Upper lobe of left lung (tissue), 6 donors: ENCODE measurements around the gene DDIAS. TPM values are rescaled to one million over a fixed set of nuclear protein-coding genes. Genes with fewer than 3 reads are reported as not detected.

Source experiments
- ATAC-seq, 2 donors: fragments of 200-7000 bp; cut with Tn5 transposase; one replicate each; pipeline ENCODE4 v1.9.1; 2022; ENCODE audit warnings: mild to moderate bottlenecking in 2 of 2, moderate library complexity in 2 of 2; ENCODE audit not compliant: low FRiP score in 2 of 2
- DNase-seq, 2 donors: peaks; one replicate each; pipeline ENCODE4 v3.0.0-alpha.2; 2019 to 2020
- H3K27ac ChIP-seq, 4 donors: fragments of 200-600 bp; sonication (generic); one replicate each; pipeline ENCODE4 v1.5.1; 2016 to 2019
- H3K27me3 ChIP-seq, 4 donors: fragments of 200-600 bp; sonication (generic); one replicate each; pipeline ENCODE4 v1.5.1; 2017 to 2019
- H3K36me3 ChIP-seq, 4 donors: fragments of 200-600 bp; sonication (generic); one replicate each; pipeline ENCODE4 v1.5.1; 2016 to 2019
- H3K4me1 ChIP-seq, 4 donors: fragments of 200-600 bp; sonication (generic); one replicate each; pipeline ENCODE4 v1.5.1; 2018 to 2019
- H3K4me3 ChIP-seq, 4 donors: fragments of 200-600 bp; sonication (generic); one replicate each; pipeline ENCODE4 v1.5.1; 2017 to 2019; ENCODE audit warnings: mild to moderate bottlenecking in 2 of 4, moderate library complexity in 1 of 4
- H3K9me3 ChIP-seq, 4 donors: fragments of 200-600 bp; sonication (generic); one replicate each; pipeline ENCODE4 v1.5.1; 2018 to 2019
- EP300 ChIP-seq, 4 donors: sonication (generic); formaldehyde crosslinking; IDR thresholded peaks; one replicate each; pipeline ENCODE4 v1.5.1; 2017; ENCODE audit warnings: antibody characterized with exemption in 4 of 4, control low read depth in 2 of 4
- POLR2A ChIP-seq, 4 donors: fragments of 450-650 bp; IDR thresholded peaks; one replicate each; pipeline ENCODE4 v1.5.1; 2016 to 2017; ENCODE audit warnings: antibody characterized with exemption in 4 of 4, mild to moderate bottlenecking in 2 of 4
- POLR2AphosphoS5 ChIP-seq, 2 donors: sonication (generic); formaldehyde crosslinking; IDR thresholded peaks; one replicate each; pipeline ENCODE4 v1.5.1; 2017; ENCODE audit warnings: antibody characterized with exemption in 2 of 2
- WGBS, 2 donors: methylation state at CpG; one replicate each; pipeline ENCODE4 v1.1.5; 2017 to 2018; 5-methylcytosine and 5-hydroxymethylcytosine counted together
- total RNA-seq, 6 donors: library from RNA; depleted of rRNA in 4 of 6; stranded (reverse); fragments of >200 nt in 4 of 6; gene quantifications; one replicate each; pipeline versions ENCODE4 v1.1.0 to v1.2.1, GENCODE V29; 2016 to 2021
- TF ChIP-seq, protein P1 (sequence below), 6 experiments: fragments of 450-650 bp in 4 of 6; fragments of 200-600 bp in 2 of 6; sonication (generic) in 2 of 6; IDR thresholded peaks; one replicate each; pipeline ENCODE4 v1.5.1; 2016 to 2019; ENCODE audit warnings: antibody characterized with exemption in 6 of 6
- donor health status: DM: no; HTN: no; CAD: no; lungs with moderate emphysema.
- donor health status: DM: no; HTN: yes; CAD: no; lungs with severe emphysema.

DDIAS gene
- total RNA-seq, 6 donors from 2014 or later, result 1.3 to 5.6 (median 3.2) TPM; not detected in 2

DNA sequence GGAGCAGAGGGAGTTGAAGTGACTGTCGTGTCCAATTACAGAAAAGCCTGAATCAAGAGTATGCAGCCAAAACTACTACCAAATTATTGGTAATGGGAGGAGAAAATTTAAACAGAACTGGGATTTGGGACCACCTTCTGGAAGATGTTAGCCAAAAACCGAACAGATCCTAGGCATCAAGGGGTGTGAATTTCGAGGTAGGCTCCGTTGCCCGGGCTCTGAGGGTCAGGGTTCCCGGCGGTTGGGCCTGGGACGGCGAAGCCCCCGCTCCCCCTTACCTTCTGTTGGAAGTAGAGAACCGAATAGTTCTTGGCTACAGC lies 1.6 kb upstream of the DDIAS start:
- WGBS, 2 donors, result 1 to 3% methylated on average over 7 to 11 of the region's 11 CpGs
- H3K27ac ChIP-seq, result peak overlapping the region; percentile 92 to 96 (median 92)
- no peaks in the 10 kb centered on the region for H3K9me3 ChIP-seq
- TF ChIP-seq POLR2A (IDR thresholded peaks at IDR 0.05) (no peak), POLR2AphosphoS5 (IDR thresholded peaks at IDR 0.05) (no peak), EP300 (IDR thresholded peaks at IDR 0.05) (no peak)
- TF ChIP-seq, protein P1, sequence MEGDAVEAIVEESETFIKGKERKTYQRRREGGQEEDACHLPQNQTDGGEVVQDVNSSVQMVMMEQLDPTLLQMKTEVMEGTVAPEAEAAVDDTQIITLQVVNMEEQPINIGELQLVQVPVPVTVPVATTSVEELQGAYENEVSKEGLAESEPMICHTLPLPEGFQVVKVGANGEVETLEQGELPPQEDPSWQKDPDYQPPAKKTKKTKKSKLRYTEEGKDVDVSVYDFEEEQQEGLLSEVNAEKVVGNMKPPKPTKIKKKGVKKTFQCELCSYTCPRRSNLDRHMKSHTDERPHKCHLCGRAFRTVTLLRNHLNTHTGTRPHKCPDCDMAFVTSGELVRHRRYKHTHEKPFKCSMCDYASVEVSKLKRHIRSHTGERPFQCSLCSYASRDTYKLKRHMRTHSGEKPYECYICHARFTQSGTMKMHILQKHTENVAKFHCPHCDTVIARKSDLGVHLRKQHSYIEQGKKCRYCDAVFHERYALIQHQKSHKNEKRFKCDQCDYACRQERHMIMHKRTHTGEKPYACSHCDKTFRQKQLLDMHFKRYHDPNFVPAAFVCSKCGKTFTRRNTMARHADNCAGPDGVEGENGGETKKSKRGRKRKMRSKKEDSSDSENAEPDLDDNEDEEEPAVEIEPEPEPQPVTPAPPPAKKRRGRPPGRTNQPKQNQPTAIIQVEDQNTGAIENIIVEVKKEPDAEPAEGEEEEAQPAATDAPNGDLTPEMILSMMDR (IDR thresholded peaks at IDR 0.05), result no peak
- H3K4me1 ChIP-seq, result peaks cover 14 to 37% (median 15%) of the 10 kb centered on the region in 4 donors
- no peak for ATAC-seq
- H3K4me3 ChIP-seq, result peak overlapping the region; percentile 55 to 70 (median 65)
- no peaks in the 10 kb centered on the region for H3K27me3 ChIP-seq
- DNase-seq, result no peak
- H3K36me3 ChIP-seq, result no peaks in the 10 kb centered on the region

DNA sequence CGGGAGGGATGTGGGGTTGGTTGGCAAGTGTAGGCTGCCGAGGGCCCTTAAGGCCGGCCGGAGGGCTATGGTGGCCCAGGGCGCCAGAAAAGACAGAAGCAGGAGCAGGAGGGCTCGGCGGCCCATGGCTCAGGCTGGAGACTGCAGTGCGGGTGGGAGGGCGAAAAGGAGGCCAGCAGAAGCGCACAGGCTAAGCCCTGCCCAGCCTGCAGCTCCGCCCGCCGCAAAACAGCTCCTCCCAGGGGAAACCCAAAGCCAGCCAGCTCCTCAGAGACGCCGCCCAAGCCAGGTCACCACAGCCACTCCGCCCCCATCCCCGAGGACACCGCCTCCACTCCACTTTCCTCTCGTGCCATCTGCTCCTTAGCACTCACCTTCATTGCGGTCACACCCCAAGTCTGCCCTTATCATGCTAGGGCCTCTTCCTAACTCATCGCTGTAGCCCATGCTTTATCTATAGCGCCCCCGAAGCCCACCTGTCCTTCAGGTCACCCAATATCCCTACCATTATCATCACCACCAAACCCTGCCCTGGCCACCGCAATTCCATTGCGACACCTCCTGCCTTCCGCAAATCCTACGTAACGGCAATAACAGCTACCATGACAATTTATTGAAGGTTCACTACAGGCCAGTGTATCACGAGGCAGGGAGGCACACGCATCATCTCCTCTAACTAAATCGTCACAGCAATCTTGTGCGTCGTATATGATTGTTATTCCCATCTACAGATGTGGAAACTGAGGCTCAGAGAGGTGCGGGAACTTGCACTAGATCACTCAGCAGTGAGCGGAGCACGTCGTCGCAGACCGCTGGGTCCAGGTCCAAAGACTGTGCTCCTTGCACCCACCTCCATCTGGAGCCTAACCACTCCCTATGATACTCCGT lies 1.0 kb upstream of the DDIAS start, which contains the start of gene PRCP:
Gene PRCP (minus strand): TSS at position 154 of the 888 bp plus-strand sequence. CDS start 28 bp downstream, at position 126.
- DNase-seq, result peak; percentile 94 to 99
- TF ChIP-seq POLR2A (IDR thresholded peaks at IDR 0.05) (peak in 3 of 4 donors; percentile 40 to 92 (median 86)), EP300 (IDR thresholded peaks at IDR 0.05) (peak in 1 of 4 donors; percentile 77), POLR2AphosphoS5 (IDR thresholded peaks at IDR 0.05) (peak; percentile 49 to 90)
- TF ChIP-seq, protein P1 (IDR thresholded peaks at IDR 0.05), result peak in 1 of 6 experiments; percentile 22
- peak; percentile 93 to 98 for ATAC-seq
- 0 to 1% methylated on average over 30 to 40 of the region's 40 CpGs for WGBS, 2 donors
- H3K27me3 ChIP-seq, result no peaks in the 10 kb centered on the region
- no peaks in the 10 kb centered on the region for H3K36me3 ChIP-seq
- no peaks in the 10 kb centered on the region for H3K9me3 ChIP-seq
- peaks cover 14 to 36% (median 15%) of the 10 kb centered on the region in 4 donors for H3K4me1 ChIP-seq
- H3K4me3 ChIP-seq, result peak within 1 kb of the TSS; percentile 57 to 70 (median 65)
- H3K27ac ChIP-seq, result peak within 1 kb of the TSS; percentile 92 to 96 (median 92)

DNA sequence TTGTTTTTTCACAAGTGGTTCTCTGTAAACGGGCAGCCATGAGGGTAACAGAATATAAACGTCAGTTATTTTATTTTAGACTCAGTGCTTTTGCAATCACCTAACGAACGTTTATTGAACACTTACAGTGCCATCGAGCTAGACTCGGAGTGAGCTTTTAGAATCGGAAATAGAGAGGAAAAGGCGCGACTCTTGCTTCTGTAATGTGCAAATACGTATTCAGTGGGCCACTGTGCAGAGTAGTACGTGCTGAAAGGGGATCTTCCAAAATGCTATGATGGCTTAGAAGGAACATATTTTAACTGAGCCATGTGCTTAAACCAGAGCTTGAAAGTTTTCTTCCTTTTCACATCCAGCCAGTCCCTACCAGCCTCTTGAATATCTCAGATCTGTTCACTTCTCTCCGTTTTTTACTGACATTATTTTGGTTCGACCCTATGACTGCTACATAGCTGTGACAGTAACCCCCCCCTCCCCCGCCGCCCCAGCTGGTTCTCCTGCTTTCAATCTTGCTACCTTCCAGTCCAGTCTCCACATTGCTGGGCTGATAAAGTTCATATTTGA lies 468 bp downstream of the DDIAS start:
- 6 to 7% methylated on average over 15 of the region's 15 CpGs for WGBS, 2 donors
- peak overlapping the region in 3 of 4 donors; percentile 61 to 70 (median 69) for H3K4me3 ChIP-seq
- peaks cover 12 to 36% (median 18%) of the 10 kb centered on the region in 4 donors for H3K4me1 ChIP-seq
- no peak for DNase-seq
- TF ChIP-seq POLR2A (IDR thresholded peaks at IDR 0.05) (no peak), EP300 (IDR thresholded peaks at IDR 0.05) (no peak), POLR2AphosphoS5 (IDR thresholded peaks at IDR 0.05) (no peak)
- TF ChIP-seq, protein P1 (IDR thresholded peaks at IDR 0.05), result no peak
- no peaks in the 10 kb centered on the region for H3K36me3 ChIP-seq
- no peaks in the 10 kb centered on the region for H3K27me3 ChIP-seq
- no peaks in the 10 kb centered on the region for H3K9me3 ChIP-seq
- H3K27ac ChIP-seq, result peak overlapping the region in 1 of 4 donors; percentile 93
- no peak for ATAC-seq

DNA sequence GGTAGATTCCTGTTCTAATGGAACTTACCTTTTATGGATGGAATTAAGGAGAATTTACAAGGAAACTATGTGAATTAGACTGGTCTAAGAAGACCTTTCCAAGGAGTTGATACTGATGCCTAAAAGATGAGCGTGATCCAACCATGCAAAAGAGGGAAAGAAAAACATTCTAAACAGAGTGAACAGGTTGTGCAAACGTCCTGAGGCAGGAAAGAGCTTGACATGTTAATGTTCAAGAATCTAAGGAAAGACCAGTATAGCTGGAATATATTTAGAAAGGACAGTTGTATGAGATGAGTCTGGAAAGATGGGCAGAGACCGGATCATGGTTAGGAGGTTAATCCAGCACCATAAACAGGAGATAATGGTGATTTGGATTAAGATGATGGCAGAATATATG lies 1.3 kb downstream of the DDIAS start:
- 75 to 78% methylated on average over 3 of the region's 3 CpGs for WGBS, 2 donors
- Histone ChIP-seq H3K4me1 (peaks cover 9 to 32% (median 18%) of the 10 kb centered on the region in 4 donors), H3K27me3 (no peaks in the 10 kb centered on the region)

More for the DNA sequence above, 1.3 kb downstream of the DDIAS start:
- DNase-seq (no peak), ATAC-seq (no peak)
- H3K4me3 ChIP-seq, result no peak overlapping the region
- no peak for TF ChIP-seq EP300 (IDR thresholded peaks at IDR 0.05)
- TF ChIP-seq POLR2A (IDR thresholded peaks at IDR 0.05), result no peak
- no peak for TF ChIP-seq POLR2AphosphoS5 (IDR thresholded peaks at IDR 0.05)
- TF ChIP-seq, protein P1 (IDR thresholded peaks at IDR 0.05), result no peak
- H3K36me3 ChIP-seq, result no peaks in the 10 kb centered on the region
- H3K9me3 ChIP-seq, result no peaks in the 10 kb centered on the region
- no peak overlapping the region for H3K27ac ChIP-seq
